HUDEP-2 (cell line): ENCODE results near the gene IFNA4.
A peak's percentile ranks its signal among the peaks of the same experiment; 100 is the strongest.
"Not testable (repeated sequence)": the region's sequence is repeated elsewhere in the genome, so short reads cannot be mapped to it uniquely, and the experiment has no call there.

Source experiments
- DNase-seq, 76 experiments: peaks; one replicate each; lab custom pipeline; 2025; ENCODE audit not compliant: unreplicated experiment in 76 of 76; lab: John Stamatoyannopoulos, UW

The IFNA4 gene

GRCh38 chr9:21171351-21171750, 16.0 kb downstream of the IFNA4 start:
- no peak for DNase-seq

- DNase-seq, result not testable (repeated sequence)
Measured at GRCh38 chr9:21166560-21166959, 20.8 kb downstream of the IFNA4 start, which contains the start of gene IFNA21. IFNA21 (minus strand) TSS chr9:21166660; CDS start chr9:21166612, 48 bp downstream.

- DNase-seq, result no peak
Measured at GRCh38 chr9:21165516-21165915, 21.9 kb downstream of the IFNA4 start.

- no peak for DNase-seq
Measured at GRCh38 chr9:21160178-21160577, 27.2 kb downstream of the IFNA4 start.

- no peak for DNase-seq
Measured at GRCh38 chr9:21155501-21155900, 31.9 kb downstream of the IFNA4 start.

- peak in 2 of 76 experiments; percentile 1 to 5 for DNase-seq
Measured at GRCh38 chr9:21154018-21154608, 33.3 kb downstream of the IFNA4 start.

- no peak for DNase-seq
Measured at GRCh38 chr9:21153336-21154017, 33.9 kb downstream of the IFNA4 start.

- DNase-seq, result no peak
Measured at GRCh38 chr9:21144603-21145002, 42.8 kb downstream of the IFNA4 start.

GRCh38 chr9:21141427-21141882, 45.9 kb downstream of the IFNA4 start, which contains the start of gene IFNW1:
IFNW1 (minus strand) TSS chr9:21141832; CDS start chr9:21141570, 262 bp downstream.
- no peak for DNase-seq

- DNase-seq, result no peak
Measured at GRCh38 chr9:21137020-21137419, 50.4 kb downstream of the IFNA4 start.
